ENCODE results near the gene BOLA2B.
A peak's percentile ranks its signal among the peaks of the same experiment; 100 is the strongest.

The BOLA2B gene

DNA sequence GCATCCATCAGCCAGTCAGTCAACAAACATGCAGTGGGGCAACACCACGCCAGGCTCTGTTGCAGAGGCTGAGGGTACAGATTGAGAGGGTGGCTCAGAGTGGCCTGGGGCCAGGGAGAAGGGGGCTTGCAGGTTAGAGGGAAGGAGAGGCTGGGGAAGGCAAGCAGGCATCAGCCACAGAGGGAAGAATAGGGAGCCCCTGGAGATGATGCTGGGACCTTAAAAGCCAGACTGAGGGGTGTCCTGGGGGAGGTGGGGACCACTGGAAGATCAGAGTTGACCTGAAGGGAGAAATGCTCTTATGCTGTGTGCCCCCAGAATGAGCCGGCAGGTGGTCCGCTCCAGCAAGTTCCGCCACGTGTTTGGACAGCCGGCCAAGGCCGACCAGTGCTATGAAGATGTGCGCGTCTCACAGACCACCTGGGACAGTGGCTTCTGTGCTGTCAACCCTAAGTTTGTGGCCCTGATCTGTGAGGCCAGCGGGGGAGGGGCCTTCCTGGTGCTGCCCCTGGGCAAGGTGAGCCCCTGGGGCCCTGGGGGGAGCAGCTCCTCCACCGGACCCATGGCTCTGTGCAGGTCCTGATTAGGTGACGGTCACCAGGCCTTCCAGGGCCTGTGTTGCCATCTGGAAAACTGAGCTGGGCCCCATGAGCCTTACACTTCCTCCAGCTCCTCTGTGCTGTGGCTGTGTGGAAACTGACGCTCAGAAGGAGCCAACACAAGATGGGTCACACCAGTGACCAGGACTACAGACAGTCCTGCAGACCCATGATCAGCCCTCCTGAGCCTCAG, 8.4 kb downstream of the BOLA2B start:
- DNase-seq, result peak; percentile 18
- TF ChIP-seq, protein P1, sequence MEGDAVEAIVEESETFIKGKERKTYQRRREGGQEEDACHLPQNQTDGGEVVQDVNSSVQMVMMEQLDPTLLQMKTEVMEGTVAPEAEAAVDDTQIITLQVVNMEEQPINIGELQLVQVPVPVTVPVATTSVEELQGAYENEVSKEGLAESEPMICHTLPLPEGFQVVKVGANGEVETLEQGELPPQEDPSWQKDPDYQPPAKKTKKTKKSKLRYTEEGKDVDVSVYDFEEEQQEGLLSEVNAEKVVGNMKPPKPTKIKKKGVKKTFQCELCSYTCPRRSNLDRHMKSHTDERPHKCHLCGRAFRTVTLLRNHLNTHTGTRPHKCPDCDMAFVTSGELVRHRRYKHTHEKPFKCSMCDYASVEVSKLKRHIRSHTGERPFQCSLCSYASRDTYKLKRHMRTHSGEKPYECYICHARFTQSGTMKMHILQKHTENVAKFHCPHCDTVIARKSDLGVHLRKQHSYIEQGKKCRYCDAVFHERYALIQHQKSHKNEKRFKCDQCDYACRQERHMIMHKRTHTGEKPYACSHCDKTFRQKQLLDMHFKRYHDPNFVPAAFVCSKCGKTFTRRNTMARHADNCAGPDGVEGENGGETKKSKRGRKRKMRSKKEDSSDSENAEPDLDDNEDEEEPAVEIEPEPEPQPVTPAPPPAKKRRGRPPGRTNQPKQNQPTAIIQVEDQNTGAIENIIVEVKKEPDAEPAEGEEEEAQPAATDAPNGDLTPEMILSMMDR (IDR thresholded peaks at IDR 0.05; ENCODE audit: low read depth, low read length), result no peak
- Histone ChIP-seq H3K9me3 (no peaks in the 10 kb centered on the region), H3K36me3 (no peaks in the 10 kb centered on the region), H3K4me1 (peaks cover 6% of the 10 kb centered on the region; the same call in 1 of the 2 replicates), H3K4me3 (ENCODE audit: low read depth, low read length) (no peak overlapping the region), H3K27me3 (no peaks in the 10 kb centered on the region)

DNA sequence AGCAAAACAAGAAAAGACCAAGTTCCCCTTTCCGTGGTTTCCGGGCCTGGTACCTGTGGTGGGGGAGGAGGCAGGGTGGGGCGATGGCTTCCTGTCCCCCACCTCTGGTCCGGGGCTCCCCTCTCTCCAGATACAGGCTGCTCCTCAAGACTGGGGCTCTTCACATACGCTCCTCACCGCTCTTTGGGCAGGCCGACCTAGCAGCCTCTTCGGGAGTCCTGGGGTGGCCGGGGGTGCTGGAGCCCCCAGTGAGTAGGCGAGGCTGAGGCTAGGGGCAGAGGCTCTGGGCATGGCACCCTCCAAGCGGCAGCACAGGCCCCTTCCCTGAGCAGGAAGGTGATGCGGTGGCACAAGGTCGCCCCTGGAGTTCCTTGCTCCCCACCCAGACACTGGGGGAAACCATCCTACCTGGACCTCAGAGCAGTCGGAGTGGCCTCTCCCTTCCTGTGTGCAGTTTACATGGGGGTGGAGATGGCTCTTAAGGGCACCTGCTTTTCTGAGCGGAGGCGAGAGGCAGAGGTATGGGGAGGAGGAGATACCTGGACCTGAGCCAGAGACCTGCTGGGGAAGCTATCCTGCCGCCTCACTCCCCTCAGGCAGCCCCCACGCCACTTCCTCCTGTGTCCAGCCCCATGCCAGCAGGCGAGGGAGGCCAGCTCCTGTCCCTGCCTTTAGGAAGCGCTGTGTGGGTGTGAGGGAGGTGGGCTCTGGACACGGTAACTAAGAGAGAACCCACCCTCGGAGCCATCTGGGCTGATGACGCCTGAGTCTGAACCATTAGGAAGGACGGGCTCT, 9.2 kb downstream of the BOLA2B start:
- TF ChIP-seq, protein P1 (IDR thresholded peaks at IDR 0.05; ENCODE audit: low read depth, low read length), result no peak
- Histone ChIP-seq H3K27me3 (no peaks in the 10 kb centered on the region), H3K9me3 (no peaks in the 10 kb centered on the region), H3K36me3 (no peaks in the 10 kb centered on the region), H3K4me1 (peaks cover 6% of the 10 kb centered on the region; the same call in 1 of the 2 replicates), H3K4me3 (ENCODE audit: low read depth, low read length) (peak overlapping the region; percentile 67)
- DNase-seq, result peak; percentile 20

DNA sequence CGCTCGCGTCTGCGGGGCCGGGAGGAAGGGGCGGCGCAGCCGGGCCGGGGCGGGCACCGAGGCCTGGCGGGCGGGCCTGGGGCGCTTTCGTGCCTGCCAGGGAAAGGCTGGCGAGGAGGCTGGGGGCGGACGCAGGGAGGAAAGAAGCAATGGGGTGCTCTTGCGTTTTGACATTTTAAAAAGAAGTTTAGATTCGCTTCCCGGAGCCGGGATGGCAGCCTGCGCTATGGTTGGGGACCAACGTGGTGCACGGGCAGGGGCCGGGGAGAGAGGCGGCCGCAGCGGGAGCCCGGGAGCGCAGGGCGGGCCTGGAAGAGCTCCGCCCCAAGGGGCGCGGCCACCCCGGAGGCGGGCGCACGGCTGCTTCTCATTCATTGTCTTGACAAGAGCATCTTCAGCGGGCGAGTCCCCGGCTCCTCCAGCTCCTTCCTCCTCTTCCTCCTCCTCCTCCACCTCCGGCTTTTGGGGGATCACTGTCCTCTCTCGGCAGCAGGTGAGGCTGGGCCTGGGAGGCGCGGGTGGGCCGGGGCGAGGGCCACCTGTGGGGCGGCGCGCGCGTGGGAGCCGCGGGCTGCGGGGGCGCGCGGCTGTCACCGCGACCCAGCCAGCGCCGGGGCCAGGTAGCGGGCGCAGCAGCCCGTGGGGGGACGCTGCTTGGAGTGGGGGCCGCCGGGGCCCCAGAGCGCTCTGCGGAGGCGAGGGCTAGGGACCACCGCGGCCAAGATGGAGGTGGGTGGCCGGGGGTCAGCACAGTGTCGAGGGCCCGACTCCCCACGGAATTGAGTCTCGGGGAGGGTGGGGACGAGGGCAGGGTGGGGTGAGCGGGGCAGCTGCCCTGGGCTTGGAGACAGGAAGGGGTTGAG, 10.0 kb downstream of the BOLA2B start, which contains the start of gene CORO1A:
Gene CORO1A, plus strand, starts transcription at position 370 of the 863 bp plus-strand sequence. CDS start 1,608 bp downstream, outside the sequence.
- DNase-seq, result peak; percentile 90
- H3K4me1 ChIP-seq, result peaks cover 6% of the 10 kb centered on the region; the same call in 1 of the 2 replicates
- no peaks in the 10 kb centered on the region for H3K36me3 ChIP-seq
- H3K4me3 ChIP-seq (ENCODE audit: low read depth, low read length), result peak within 1 kb of the TSS; percentile 67
- no peaks in the 10 kb centered on the region for H3K9me3 ChIP-seq
- H3K27me3 ChIP-seq, result no peaks in the 10 kb centered on the region
- TF ChIP-seq, protein P1 (IDR thresholded peaks at IDR 0.05; ENCODE audit: low read depth, low read length), result no peak

DNA sequence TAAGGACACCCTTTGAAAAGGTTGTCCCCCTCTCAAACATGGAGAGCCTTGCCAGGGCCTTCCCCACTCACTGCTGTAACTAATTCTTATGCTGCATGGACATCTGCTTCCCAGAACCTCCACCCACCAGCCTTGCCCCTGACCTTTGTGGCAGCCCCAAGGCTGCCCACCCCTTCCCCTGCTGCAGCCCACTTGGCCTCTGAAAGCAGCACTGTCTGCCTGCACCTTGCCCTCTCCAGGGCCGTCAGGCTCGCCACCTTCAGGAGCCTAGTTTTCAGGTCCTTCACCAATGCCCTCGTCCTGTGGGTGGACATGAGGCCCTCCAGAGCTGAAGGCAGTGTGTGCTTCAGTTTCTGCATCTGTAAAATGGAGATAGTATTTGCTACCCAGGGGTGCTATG, 12.7 kb downstream of the BOLA2B start:
- DNase-seq, result no peak
- Histone ChIP-seq H3K4me3 (ENCODE audit: low read depth, low read length) (no peak overlapping the region), H3K36me3 (no peaks in the 10 kb centered on the region), H3K9me3 (no peaks in the 10 kb centered on the region), H3K27me3 (no peaks in the 10 kb centered on the region), H3K4me1 (peaks cover 6% of the 10 kb centered on the region; the same call in 1 of the 2 replicates)
- TF ChIP-seq, protein P1 (IDR thresholded peaks at IDR 0.05; ENCODE audit: low read depth, low read length), result no peak

DNA sequence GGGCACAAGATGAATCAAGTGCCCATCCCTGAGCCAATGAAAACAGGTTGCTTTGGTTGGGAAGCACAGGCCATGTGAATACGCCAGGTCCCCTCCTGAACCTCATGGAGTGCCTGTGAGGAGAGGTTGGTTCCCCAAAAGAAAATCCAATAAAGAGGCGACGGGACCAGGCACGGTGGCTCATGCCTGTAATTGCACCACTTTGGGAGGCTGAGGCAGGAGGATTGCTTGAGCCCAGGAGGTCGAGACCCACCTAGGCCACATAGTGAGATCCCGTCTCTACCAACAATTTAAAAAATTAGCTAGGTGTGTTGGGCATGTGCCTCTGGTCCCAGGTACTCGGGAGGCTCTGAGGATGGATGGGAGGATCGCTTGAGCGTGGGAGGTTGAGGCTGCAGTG, 13.5 kb downstream of the BOLA2B start:
- TF ChIP-seq, protein P1 (IDR thresholded peaks at IDR 0.05; ENCODE audit: low read depth, low read length), result no peak
- no peaks in the 10 kb centered on the region for H3K27me3 ChIP-seq
- no peak for DNase-seq
- H3K9me3 ChIP-seq, result no peaks in the 10 kb centered on the region
- H3K4me3 ChIP-seq (ENCODE audit: low read depth, low read length), result no peak overlapping the region
- H3K36me3 ChIP-seq, result no peaks in the 10 kb centered on the region
- peaks cover 6% of the 10 kb centered on the region; the same call in 1 of the 2 replicates for H3K4me1 ChIP-seq
